22Rv1 (cell line): ENCODE data around the gene KRTAP10-11.

ENCODE experiments used
- CTCF ChIP-seq: fragments of 450-650 bp; IDR thresholded peaks from 2 replicates; pipeline ENCODE4 v1.5.1; 2017; ENCODE audit warnings: mild to moderate bottlenecking
- ZFX ChIP-seq: fragments of 450-650 bp; IDR thresholded peaks from 2 replicates; pipeline ENCODE4 v1.6.1; 2017; ENCODE audit warnings: antibody characterized with exemption, borderline replicate concordance

GRCh38 chr21:44682580-44683151 lies 36.5 kb downstream of the KRTAP10-11 start:
- TF ChIP-seq CTCF (no peak), ZFX (no peak)
